HFFc6 (cell line): Measurements from ENCODE around the gene PADI3. TPM values are rescaled to one million over a fixed set of nuclear protein-coding genes. Genes with fewer than 3 reads are reported as not detected.

Experiments
- DNase-seq: peaks from one replicate; pipeline ENCODE4 v3.0.0-alpha.2; 2018
- H3K27ac Mint-ChIP-seq: 2 replicates; pipeline ENCODE4 v1.8.0; 2020; ENCODE audit warnings: mild to moderate bottlenecking, mixed read lengths
- H3K27me3 Mint-ChIP-seq: 2 replicates; pipeline ENCODE4 v1.8.0; 2021; ENCODE audit warnings: mild to moderate bottlenecking, moderate library complexity, mixed read lengths; ENCODE audit not compliant: insufficient read depth
- H3K36me3 Mint-ChIP-seq: 2 replicates; pipeline ENCODE4 v1.8.0; 2021; ENCODE audit warnings: low read depth, mixed read lengths
- H3K4me1 Mint-ChIP-seq: 2 replicates; pipeline ENCODE4 v1.8.0; 2020; ENCODE audit warnings: low read depth, mixed read lengths
- H3K4me3 Mint-ChIP-seq: 2 replicates; pipeline ENCODE4 v1.8.0; 2020; ENCODE audit warnings: mild to moderate bottlenecking, moderate library complexity, mixed read lengths
- H3K9me3 Mint-ChIP-seq: 2 replicates; pipeline ENCODE4 v1.8.0; 2020; ENCODE audit warnings: mild to moderate bottlenecking, mixed read lengths
- total RNA-seq, 6 experiments: library from RNA; stranded (reverse); fragmentation: NEBNext Ultra II Directional; extraction: Animal tissue kit (Norgen Biotek cat#: 25700); gene quantifications; 2 replicates in 1 of 6; 3 replicates in 5 of 6; pipeline ENCODE4 v1.2.3, GENCODE V29; 2021
- TF ChIP-seq, protein P1 (sequence below): fragments of 200-600 bp; sonication (generic); IDR thresholded peaks from 2 replicates; pipeline ENCODE4 v1.5.0; 2021; ENCODE audit warnings: antibody characterized with exemption, mild to moderate bottlenecking

The PADI3 gene
- total RNA-seq, 6 experiments from 2014 or later, result 0.05 to 0.14 (median 0.07) TPM; not detected in 2

- Mint-ChIP-seq H3K27ac (no peak overlapping the region), H3K9me3 (no peaks in the 10 kb centered on the region), H3K36me3 (no peaks in the 10 kb centered on the region), H3K4me3 (no peak overlapping the region), H3K4me1 (no peaks in the 10 kb centered on the region), H3K27me3 (peaks cover 9% of the 10 kb centered on the region)
- peak; percentile 9 for DNase-seq
- TF ChIP-seq, protein P1, sequence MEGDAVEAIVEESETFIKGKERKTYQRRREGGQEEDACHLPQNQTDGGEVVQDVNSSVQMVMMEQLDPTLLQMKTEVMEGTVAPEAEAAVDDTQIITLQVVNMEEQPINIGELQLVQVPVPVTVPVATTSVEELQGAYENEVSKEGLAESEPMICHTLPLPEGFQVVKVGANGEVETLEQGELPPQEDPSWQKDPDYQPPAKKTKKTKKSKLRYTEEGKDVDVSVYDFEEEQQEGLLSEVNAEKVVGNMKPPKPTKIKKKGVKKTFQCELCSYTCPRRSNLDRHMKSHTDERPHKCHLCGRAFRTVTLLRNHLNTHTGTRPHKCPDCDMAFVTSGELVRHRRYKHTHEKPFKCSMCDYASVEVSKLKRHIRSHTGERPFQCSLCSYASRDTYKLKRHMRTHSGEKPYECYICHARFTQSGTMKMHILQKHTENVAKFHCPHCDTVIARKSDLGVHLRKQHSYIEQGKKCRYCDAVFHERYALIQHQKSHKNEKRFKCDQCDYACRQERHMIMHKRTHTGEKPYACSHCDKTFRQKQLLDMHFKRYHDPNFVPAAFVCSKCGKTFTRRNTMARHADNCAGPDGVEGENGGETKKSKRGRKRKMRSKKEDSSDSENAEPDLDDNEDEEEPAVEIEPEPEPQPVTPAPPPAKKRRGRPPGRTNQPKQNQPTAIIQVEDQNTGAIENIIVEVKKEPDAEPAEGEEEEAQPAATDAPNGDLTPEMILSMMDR, result no peak
Measured at GRCh38 chr1:17276568-17276967, 27.7 kb downstream of the PADI3 start.

DNA sequence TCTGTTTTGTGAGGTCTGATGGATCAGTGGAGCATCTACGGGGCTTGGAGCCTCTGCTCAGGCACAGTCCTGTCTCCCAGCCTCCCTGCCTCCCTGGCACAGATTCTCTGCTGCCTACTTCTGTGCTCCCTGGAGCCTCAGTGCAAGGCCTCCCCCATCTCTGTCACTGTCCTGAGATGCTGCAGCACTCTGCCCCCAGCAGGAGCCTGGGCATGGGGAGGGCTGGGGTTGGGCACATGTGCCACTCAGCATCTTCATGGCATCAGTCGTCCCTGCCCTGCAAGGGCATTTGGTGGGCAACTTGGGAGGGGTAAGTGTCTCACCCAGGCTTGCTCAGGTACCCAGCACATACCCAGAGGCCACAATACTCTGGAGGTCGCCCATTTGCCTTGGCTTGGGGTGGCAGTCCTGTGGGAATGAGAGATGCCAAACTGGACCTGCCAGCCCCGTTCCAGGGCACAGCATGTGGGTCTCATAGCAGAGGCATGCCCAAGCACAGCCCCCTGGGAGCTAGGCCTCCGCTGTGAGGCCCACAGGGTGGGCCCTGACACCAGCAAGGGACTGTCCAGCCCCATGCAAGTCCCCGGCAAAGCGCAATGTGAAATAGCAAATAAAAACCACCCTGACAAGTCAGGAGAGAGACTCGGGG is 28.7 kb downstream of the PADI3 start:
- no peak for DNase-seq
- peaks cover 8% of the 10 kb centered on the region; the same call in 1 of the 2 replicates for H3K4me1 Mint-ChIP-seq
- no peaks in the 10 kb centered on the region for H3K36me3 Mint-ChIP-seq
- TF ChIP-seq, protein P1, result no peak
- peaks cover 14% of the 10 kb centered on the region for H3K27me3 Mint-ChIP-seq
- no peak overlapping the region for H3K4me3 Mint-ChIP-seq
- no peak overlapping the region for H3K27ac Mint-ChIP-seq
- H3K9me3 Mint-ChIP-seq, result no peaks in the 10 kb centered on the region

GRCh38 chr1:17278996-17279830 is 30.3 kb downstream of the PADI3 start:
- Mint-ChIP-seq H3K27me3 (peaks cover 25% of the 10 kb centered on the region), H3K27ac (no peak overlapping the region), H3K9me3 (no peaks in the 10 kb centered on the region), H3K4me3 (no peak overlapping the region), H3K36me3 (no peaks in the 10 kb centered on the region), H3K4me1 (peaks cover 8% of the 10 kb centered on the region; the same call in 1 of the 2 replicates)
- DNase-seq, result no peak
- TF ChIP-seq, protein P1, result no peak

GRCh38 chr1:17280436-17280835 is 31.5 kb downstream of the PADI3 start:
- Mint-ChIP-seq H3K4me1 (peaks cover 8% of the 10 kb centered on the region; the same call in 1 of the 2 replicates), H3K4me3 (no peak overlapping the region), H3K36me3 (no peaks in the 10 kb centered on the region), H3K27me3 (peaks cover 33% of the 10 kb centered on the region), H3K9me3 (no peaks in the 10 kb centered on the region), H3K27ac (no peak overlapping the region)
- DNase-seq, result no peak
- TF ChIP-seq, protein P1, result no peak

GRCh38 chr1:17280894-17281293 is 32.0 kb downstream of the PADI3 start:
- no peak overlapping the region for H3K27ac Mint-ChIP-seq
- TF ChIP-seq, protein P1, result no peak
- no peak for DNase-seq
- peaks cover 8% of the 10 kb centered on the region; the same call in 1 of the 2 replicates for H3K4me1 Mint-ChIP-seq
- H3K4me3 Mint-ChIP-seq, result no peak overlapping the region
- H3K9me3 Mint-ChIP-seq, result no peaks in the 10 kb centered on the region
- no peaks in the 10 kb centered on the region for H3K36me3 Mint-ChIP-seq
- peaks cover 35% of the 10 kb centered on the region for H3K27me3 Mint-ChIP-seq
